ACC112 (cell line): ENCODE data around the gene SCD.
A peak's percentile ranks its signal among the peaks of the same experiment; 100 is the strongest.
"Not testable (repeated sequence)": the region's sequence is repeated elsewhere in the genome, so short reads cannot be mapped to it uniquely, and the experiment has no call there.

Experiments used
- H2AFZ ChIP-seq: fragments of 200-600 bp; sonication (generic); one replicate; pipeline ENCODE4 v1.6.0; 2017; ENCODE audit warnings: antibody characterized with exemption, low read length; ENCODE audit not compliant: unreplicated experiment
- H3K27ac ChIP-seq: fragments of 200-600 bp; sonication (generic); 2 replicates; pipeline ENCODE4 v1.5.1; 2014; ENCODE audit warnings: low read depth, mild to moderate bottlenecking, antibody characterized with exemption, low read length, moderate library complexity
- H3K27me3 ChIP-seq: fragments of 200-600 bp; sonication (generic); 2 replicates; pipeline ENCODE4 v1.6.1; 2014; ENCODE audit warnings: mild to moderate bottlenecking, antibody characterized with exemption, low read length, moderate library complexity, mixed read lengths; ENCODE audit not compliant: insufficient read depth
- H3K36me3 ChIP-seq: fragments of 200-600 bp; sonication (generic); 2 replicates; pipeline ENCODE4 v1.6.1; 2016; ENCODE audit warnings: mild to moderate bottlenecking, antibody characterized with exemption, low read length, moderate library complexity, mixed read lengths; ENCODE audit not compliant: insufficient read depth
- H3K4me1 ChIP-seq: fragments of 200-600 bp; sonication (generic); one replicate; pipeline ENCODE4 v1.6.1; 2016; ENCODE audit warnings: low read length, mixed read lengths; ENCODE audit not compliant: insufficient read depth, unreplicated experiment, control insufficient read depth
- H3K4me3 ChIP-seq: fragments of 200-600 bp; sonication (generic); 2 replicates; pipeline ENCODE4 v1.5.1; 2014; ENCODE audit warnings: mild to moderate bottlenecking, low read depth, low read length
- H3K79me2 ChIP-seq: fragments of 200-600 bp; sonication (generic); one replicate; pipeline ENCODE4 v1.6.0; 2016; ENCODE audit warnings: low read length; ENCODE audit not compliant: control insufficient read depth, unreplicated experiment, insufficient read depth

Gene SCD

DNA sequence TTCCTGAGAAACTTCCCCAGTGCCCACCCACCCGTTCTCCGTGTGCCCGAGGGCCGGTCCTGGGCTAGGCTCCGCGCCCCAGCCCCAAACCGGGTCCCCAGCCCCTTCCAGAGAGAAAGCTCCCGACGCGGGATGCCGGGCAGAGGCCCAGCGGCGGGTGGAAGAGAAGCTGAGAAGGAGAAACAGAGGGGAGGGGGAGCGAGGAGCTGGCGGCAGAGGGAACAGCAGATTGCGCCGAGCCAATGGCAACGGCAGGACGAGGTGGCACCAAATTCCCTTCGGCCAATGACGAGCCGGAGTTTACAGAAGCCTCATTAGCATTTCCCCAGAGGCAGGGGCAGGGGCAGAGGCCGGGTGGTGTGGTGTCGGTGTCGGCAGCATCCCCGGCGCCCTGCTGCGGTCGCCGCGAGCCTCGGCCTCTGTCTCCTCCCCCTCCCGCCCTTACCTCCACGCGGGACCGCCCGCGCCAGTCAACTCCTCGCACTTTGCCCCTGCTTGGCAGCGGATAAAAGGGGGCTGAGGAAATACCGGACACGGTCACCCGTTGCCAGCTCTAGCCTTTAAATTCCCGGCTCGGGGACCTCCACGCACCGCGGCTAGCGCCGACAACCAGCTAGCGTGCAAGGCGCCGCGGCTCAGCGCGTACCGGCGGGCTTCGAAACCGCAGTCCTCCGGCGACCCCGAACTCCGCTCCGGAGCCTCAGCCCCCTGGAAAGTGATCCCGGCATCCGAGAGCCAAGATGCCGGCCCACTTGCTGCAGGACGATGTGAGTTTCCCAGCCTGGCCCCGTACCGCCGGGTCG is at the start of gene SCD:
TSS of gene SCD (plus strand) at position 469 of the 803 bp plus-strand sequence. CDS start at position 741, 272 bp downstream.
- Histone ChIP-seq H3K79me2 (peaks cover 31% of the 10 kb centered on the region), H3K4me3 (peak within 1 kb of the TSS; percentile 98), H3K4me1 (peaks cover 42% of the 10 kb centered on the region), H3K27me3 (no peaks in the 10 kb centered on the region), H3K36me3 (peaks cover 29% of the 10 kb centered on the region), H3K27ac (peak within 1 kb of the TSS; percentile 24; the same call in 1 of the 2 replicates), H2AFZ (peak within 1 kb of the TSS; percentile 40)

DNA sequence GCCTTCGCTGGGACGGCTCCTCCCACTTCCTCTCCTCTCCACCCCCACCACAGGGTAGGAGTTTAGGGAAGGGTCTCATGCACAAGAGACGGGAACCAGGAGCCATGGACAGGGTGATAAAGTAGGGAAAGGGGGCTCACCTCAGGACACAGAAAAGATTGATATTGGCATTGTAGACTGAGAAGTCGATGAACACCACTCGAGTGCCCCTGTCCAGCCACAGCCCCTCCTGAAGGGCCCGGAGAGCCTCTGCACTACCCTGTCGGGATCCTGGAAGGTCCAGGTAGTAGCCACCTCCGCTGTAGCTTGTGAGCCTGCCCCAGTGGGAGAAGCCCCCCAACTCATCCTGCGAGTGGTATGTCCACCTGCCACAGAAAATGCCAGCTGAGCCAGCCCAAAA is 49.8 kb upstream of the SCD start:
- no peaks in the 10 kb centered on the region for H3K36me3 ChIP-seq
- H3K4me1 ChIP-seq, result peaks cover 5% of the 10 kb centered on the region
- H3K27me3 ChIP-seq, result peaks cover 42% of the 10 kb centered on the region
- no peak overlapping the region for H2AFZ ChIP-seq
- H3K4me3 ChIP-seq, result no peak overlapping the region
- H3K27ac ChIP-seq, result no peak overlapping the region
- no peaks in the 10 kb centered on the region for H3K79me2 ChIP-seq

DNA sequence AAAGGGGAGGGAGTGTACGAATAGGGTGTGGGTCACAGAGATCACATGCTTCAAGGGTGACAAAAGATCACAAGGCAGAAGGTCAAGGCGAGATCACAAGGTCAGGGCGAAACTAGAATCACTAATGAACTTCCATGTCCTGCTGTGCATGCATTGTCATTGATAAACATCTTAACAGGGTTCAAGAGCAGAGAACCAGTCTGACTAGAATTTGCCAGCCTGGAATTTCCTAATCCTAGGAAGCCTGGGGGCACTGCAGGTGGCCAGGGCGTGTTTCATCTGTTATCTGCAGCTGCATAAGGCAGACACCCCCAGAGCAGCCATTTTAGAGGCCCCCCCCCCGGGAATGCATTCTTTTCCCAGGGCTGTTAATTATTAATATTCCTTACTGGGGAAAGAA is 45.9 kb upstream of the SCD start:
- H3K79me2 ChIP-seq, H3K36me3 ChIP-seq, H3K27ac ChIP-seq, H2AFZ ChIP-seq, H3K4me1 ChIP-seq, H3K4me3 ChIP-seq: not testable (repeated sequence)
- peaks cover 30% of the 10 kb centered on the region for H3K27me3 ChIP-seq

DNA sequence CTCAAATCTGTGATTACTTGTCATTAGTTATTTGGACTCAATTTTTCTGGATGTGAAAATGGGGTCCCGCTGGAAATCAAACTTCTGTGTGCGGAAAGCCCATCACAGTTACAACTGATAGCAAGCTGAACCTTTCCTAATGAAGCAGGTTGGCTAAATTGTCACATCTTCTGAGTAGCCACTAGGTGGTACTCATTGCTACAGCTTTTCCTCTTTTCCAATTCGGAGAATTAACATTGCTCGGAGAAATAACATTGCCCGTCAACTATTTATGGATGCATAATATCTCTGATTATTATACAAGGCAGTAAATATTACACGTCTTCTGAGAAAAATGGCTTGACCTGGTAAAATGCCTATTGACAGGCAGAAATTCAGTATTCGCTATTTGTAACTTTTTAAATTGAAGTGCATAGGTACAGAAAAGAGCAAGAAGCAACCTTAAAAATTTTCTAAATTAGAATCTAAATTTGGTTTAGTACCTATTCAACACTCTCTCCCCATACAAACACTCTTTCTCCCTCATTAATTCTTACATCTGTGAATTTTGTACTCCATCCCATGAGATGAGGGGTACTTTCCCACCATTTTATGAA is 43.2 kb upstream of the SCD start:
- no peak overlapping the region for H3K27ac ChIP-seq
- no peaks in the 10 kb centered on the region for H3K79me2 ChIP-seq
- H3K4me1 ChIP-seq, result no peaks in the 10 kb centered on the region
- H2AFZ ChIP-seq, result no peak overlapping the region
- H3K27me3 ChIP-seq, result peaks cover 6% of the 10 kb centered on the region
- no peak overlapping the region for H3K4me3 ChIP-seq
- no peaks in the 10 kb centered on the region for H3K36me3 ChIP-seq

DNA sequence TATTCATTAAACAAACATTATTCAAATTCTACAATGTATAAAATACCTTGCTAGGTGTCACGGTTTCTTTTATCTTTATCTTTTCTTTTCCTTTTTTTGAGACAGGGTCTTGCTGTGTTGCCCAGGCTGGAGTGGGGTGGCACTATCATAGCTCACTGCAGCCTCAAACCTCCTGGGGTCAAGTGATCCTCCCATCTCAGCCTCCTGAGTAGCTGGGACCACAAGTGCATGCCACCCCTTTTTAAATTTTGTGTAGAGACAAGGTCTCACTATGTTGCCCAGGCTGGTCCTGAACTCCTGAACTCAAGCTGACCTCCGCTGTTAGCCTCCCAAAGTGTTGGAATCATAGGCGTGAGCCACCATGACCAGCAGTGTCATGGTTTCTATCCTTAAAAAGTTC is 42.6 kb upstream of the SCD start:
- Histone ChIP-seq H3K4me1 (no peaks in the 10 kb centered on the region), H3K27me3 (peaks cover 4% of the 10 kb centered on the region), H3K79me2 (no peaks in the 10 kb centered on the region), H3K4me3 (no peak overlapping the region), H2AFZ (no peak overlapping the region), H3K36me3 (no peaks in the 10 kb centered on the region), H3K27ac (no peak overlapping the region)

DNA sequence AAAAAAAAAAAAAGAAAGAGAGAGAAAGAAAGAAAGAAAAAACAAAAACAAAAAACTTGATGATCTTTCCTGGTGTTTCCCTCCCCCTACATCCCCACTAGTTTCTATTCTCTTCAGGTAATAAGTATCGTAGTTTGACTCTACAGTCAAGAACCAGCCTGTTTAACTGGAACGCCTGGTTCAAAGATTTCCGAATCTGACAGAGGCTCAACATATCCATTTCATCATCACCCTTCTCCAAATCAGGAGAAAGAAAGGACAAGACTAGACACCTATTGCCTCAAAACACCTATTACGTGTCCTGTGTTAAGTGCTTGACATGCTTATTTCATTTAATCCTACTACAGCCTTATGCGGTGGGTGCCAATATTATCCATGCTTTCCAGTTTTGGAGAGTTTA is 40.2 kb upstream of the SCD start:
- no peaks in the 10 kb centered on the region for H3K79me2 ChIP-seq

DNA sequence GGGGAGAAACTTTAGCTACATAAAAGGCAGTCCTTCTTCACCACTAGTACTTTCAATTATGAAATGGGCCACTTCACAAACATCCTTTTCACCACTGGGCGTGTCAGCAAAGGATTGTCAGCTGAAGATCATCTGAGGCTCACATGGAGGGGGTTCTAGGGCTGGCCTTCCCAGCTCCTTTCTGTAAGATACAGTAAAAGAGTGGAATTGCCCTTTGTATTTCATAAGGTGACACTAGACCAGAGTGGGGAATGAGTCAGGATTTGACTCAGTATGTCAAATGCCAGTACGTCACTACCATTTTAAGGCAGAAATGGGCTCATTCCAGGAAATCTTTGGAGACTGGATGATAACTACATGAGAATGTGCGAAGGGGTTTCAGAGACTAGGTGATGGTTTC is 39.3 kb upstream of the SCD start:
- Histone ChIP-seq H3K4me3 (no peak overlapping the region), H3K79me2 (no peaks in the 10 kb centered on the region), H3K27me3 (peaks cover 30% of the 10 kb centered on the region), H3K27ac (no peak overlapping the region), H3K4me1 (no peaks in the 10 kb centered on the region), H2AFZ (no peak overlapping the region), H3K36me3 (no peaks in the 10 kb centered on the region)

More for the DNA sequence above, 40.2 kb upstream of the SCD start:
- Histone ChIP-seq H2AFZ (no peak overlapping the region), H3K4me1 (no peaks in the 10 kb centered on the region), H3K27me3 (peaks cover 21% of the 10 kb centered on the region), H3K27ac (no peak overlapping the region), H3K4me3 (no peak overlapping the region), H3K36me3 (no peaks in the 10 kb centered on the region)

DNA sequence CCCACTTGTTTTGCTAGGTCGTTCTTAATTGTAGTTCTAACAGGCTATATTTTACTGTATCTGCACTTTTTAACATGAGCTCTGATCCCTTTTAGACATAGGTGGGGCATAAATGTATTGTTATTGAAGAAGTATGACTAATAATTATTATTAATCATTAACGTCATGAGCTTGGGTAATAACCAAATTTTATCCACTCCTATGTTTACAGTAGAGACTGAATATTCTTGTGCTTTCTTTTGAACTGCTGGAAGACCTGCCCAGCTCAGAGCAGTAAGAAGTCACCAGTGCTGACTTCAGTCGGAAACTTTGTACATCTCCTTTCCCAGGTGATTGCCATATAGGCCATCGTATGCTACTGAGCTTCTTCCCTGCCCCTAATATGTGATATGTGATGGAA is 35.7 kb upstream of the SCD start:
- Histone ChIP-seq H3K4me1 (no peaks in the 10 kb centered on the region), H3K27me3 (peaks cover 57% of the 10 kb centered on the region), H3K36me3 (no peaks in the 10 kb centered on the region), H3K27ac (no peak overlapping the region), H3K79me2 (no peaks in the 10 kb centered on the region), H3K4me3 (no peak overlapping the region), H2AFZ (no peak overlapping the region)

DNA sequence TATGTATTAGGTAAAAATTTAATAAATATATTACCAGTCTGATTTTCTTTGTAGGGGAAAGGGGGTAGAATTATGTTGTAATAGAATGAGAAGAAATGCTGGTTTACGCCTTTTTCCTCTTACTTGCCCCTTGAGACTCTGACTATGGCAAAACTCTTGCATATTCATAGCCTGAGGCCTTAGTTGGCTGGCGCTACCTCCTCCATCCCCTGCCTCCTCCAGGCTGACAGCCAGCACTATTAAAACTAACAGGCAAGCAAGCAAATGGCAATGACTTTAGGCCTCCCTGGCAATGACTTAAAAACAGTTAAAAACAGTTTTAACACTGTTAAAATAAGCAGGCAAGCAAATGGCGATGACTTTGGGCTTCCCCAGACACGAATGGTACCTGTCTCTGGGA is 31.4 kb upstream of the SCD start:
- no peaks in the 10 kb centered on the region for H3K36me3 ChIP-seq
- no peak overlapping the region for H2AFZ ChIP-seq
- no peaks in the 10 kb centered on the region for H3K4me1 ChIP-seq
- H3K4me3 ChIP-seq, result no peak overlapping the region
- no peaks in the 10 kb centered on the region for H3K79me2 ChIP-seq
- H3K27me3 ChIP-seq, result peaks cover 77% of the 10 kb centered on the region
- no peak overlapping the region for H3K27ac ChIP-seq

DNA sequence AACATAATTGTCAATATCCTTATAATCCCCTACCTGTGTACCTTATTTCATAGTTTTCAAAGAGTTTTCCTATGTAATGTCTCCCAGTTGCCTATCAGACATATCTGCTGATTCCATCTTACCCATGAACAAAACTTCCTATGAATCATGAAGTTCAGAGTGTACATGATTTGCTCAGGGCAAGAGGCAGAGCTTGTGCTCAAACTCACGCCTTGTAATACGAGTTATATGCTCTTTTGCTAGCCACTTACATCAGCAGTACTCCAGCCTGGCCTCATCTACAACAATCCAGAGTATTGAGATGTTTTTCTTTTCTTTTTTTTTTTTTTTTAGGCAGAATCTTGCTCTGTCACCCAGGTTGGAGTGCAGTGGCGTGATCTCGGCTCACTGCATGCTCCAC is 28.8 kb upstream of the SCD start:
- peaks cover 61% of the 10 kb centered on the region for H3K27me3 ChIP-seq
- no peak overlapping the region for H3K4me3 ChIP-seq
- no peaks in the 10 kb centered on the region for H3K79me2 ChIP-seq
- H3K4me1 ChIP-seq, result no peaks in the 10 kb centered on the region
- no peak overlapping the region for H3K27ac ChIP-seq
- H2AFZ ChIP-seq, result no peak overlapping the region
- H3K36me3 ChIP-seq, result no peaks in the 10 kb centered on the region
